Fibroblast of pulmonary artery (primary cell): ENCODE data around the gene GLYATL1.
"Not testable (repeated sequence)": the region's sequence is repeated elsewhere in the genome, so short reads cannot be mapped to it uniquely, and the experiment has no call there.

Experiments used
- DNase-seq: peaks from one replicate; pipeline ENCODE4 v3.0.0-alpha.2; 2010; ENCODE audit warnings: low read depth
- H3K4me3 ChIP-seq: replicated peaks from 2 replicates; pipeline ENCODE4 v1.5.1; 2011; ENCODE audit warnings: low read depth, mild to moderate bottlenecking, control low read depth, low read length, moderate library complexity
- TF ChIP-seq, protein P1 (sequence below): IDR thresholded peaks from 2 replicates; pipeline ENCODE4 v1.5.1; 2011; ENCODE audit warnings: mild to moderate bottlenecking, control low read depth, low read length, inconsistent platforms; ENCODE audit errors: missing control alignments

Gene GLYATL1

DNA sequence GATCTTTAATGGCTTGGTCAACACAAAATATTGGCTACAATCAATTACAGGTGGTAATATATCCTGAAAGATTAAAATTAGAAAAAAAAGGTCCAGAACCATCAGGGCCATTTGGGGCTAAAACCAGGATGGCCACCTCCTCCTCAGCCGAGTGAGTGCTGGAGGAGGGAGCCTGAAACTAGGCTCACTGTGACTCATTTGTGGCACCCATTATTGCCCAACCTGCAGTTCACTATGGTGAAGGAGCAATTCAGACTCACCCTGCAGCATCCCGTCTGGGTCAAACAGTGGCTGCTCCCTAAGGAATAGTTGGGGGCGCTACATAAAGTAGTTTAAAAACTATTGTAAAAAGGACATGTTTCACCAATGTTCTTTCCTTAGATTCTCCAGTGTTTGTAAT, 60.7 kb downstream of the GLYATL1 start:
- H3K4me3 ChIP-seq: no peak overlapping the region
- DNase-seq: no peak
- TF ChIP-seq, protein P1, sequence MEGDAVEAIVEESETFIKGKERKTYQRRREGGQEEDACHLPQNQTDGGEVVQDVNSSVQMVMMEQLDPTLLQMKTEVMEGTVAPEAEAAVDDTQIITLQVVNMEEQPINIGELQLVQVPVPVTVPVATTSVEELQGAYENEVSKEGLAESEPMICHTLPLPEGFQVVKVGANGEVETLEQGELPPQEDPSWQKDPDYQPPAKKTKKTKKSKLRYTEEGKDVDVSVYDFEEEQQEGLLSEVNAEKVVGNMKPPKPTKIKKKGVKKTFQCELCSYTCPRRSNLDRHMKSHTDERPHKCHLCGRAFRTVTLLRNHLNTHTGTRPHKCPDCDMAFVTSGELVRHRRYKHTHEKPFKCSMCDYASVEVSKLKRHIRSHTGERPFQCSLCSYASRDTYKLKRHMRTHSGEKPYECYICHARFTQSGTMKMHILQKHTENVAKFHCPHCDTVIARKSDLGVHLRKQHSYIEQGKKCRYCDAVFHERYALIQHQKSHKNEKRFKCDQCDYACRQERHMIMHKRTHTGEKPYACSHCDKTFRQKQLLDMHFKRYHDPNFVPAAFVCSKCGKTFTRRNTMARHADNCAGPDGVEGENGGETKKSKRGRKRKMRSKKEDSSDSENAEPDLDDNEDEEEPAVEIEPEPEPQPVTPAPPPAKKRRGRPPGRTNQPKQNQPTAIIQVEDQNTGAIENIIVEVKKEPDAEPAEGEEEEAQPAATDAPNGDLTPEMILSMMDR: no peak

GRCh38 chr11:59002006-59002405, 62.7 kb downstream of the GLYATL1 start:
- not testable (repeated sequence) for H3K4me3 ChIP-seq, DNase-seq
